CD4-positive, alpha-beta T cell (primary cell): ENCODE measurements around the gene PUDP. TPM values are rescaled to one million over a fixed set of nuclear protein-coding genes. Genes with fewer than 3 reads are reported as not detected.

ENCODE experiments used
- ATAC-seq: fragments of 200-7000 bp; cut with Tn5 transposase; one replicate; pipeline ENCODE4 v1.10.0; 2022; ENCODE audit warnings: mild to moderate bottlenecking; ENCODE audit not compliant: poor library complexity
- CTCF ChIA-PET: fragments of 350-600 bp; sonication (Branson Sonifier 250); formaldehyde crosslinking; loops from one replicate; lab custom pipeline; 2021; ENCODE audit warnings: antibody characterized with exemption, inconsistent platforms; lab: Charles Lee
- POLR2A ChIA-PET: fragments of 350-600 bp; sonication (Branson Sonifier 250); formaldehyde crosslinking; loops from one replicate; lab custom pipeline; 2021; ENCODE audit warnings: antibody characterized with exemption, inconsistent platforms; lab: Charles Lee
- DNase-seq, 14 experiments: peaks; one replicate each; pipeline ENCODE4 v3.0.0-alpha.2; 2013 to 2020; ENCODE audit warnings: mixed read lengths in 2 of 14
- H3K27ac ChIP-seq, 2 donors: one replicate each; pipeline versions ENCODE4 v1.5.1 to v1.7.0; 2013; ENCODE audit warnings: low read length in 2 of 2, low read depth in 1 of 2, mild to moderate bottlenecking in 1 of 2
- H3K27me3 ChIP-seq, 2 experiments: 1 replicate in 1 of 2; 2 replicates in 1 of 2; pipeline versions ENCODE4 v1.6.1 to v1.7.0; 2013; ENCODE audit warnings: low read length in 2 of 2, control low read depth in 1 of 2, mild to moderate bottlenecking in 1 of 2, moderate library complexity in 1 of 2; ENCODE audit not compliant: insufficient read depth in 2 of 2, control insufficient read depth in 1 of 2
- H3K36me3 ChIP-seq: one replicate; pipeline ENCODE4 v1.6.1; 2013; ENCODE audit warnings: low read length, control low read depth; ENCODE audit not compliant: insufficient read depth
- H3K4me1 ChIP-seq: one replicate; pipeline ENCODE4 v1.6.1; 2013; ENCODE audit warnings: low read length, control low read depth; ENCODE audit not compliant: insufficient read depth
- H3K4me3 ChIP-seq: one replicate; pipeline ENCODE4 v1.5.1; 2013; ENCODE audit warnings: mild to moderate bottlenecking, low read length, moderate library complexity
- H3K9me3 ChIP-seq, 2 experiments: 1 replicate in 1 of 2; 2 replicates in 1 of 2; pipeline versions ENCODE4 v1.6.1 to v1.7.0; 2013; ENCODE audit warnings: low read length in 2 of 2, mild to moderate bottlenecking in 2 of 2, control low read depth in 1 of 2, moderate library complexity in 1 of 2; ENCODE audit not compliant: control insufficient read depth in 1 of 2, insufficient read depth in 1 of 2
- H3K27ac Mint-ChIP-seq: one replicate; pipeline ENCODE4 v1.8.0; 2020; ENCODE audit warnings: mixed read lengths
- H3K27me3 Mint-ChIP-seq: one replicate; pipeline ENCODE4 v1.8.0; 2021; ENCODE audit warnings: mixed read lengths
- H3K36me3 Mint-ChIP-seq: one replicate; pipeline ENCODE4 v1.8.0; 2021; ENCODE audit warnings: low read depth, mixed read lengths
- H3K4me1 Mint-ChIP-seq: one replicate; pipeline ENCODE4 v1.8.0; 2021; ENCODE audit warnings: low read depth, mixed read lengths
- H3K4me3 Mint-ChIP-seq: one replicate; pipeline ENCODE4 v1.8.0; 2020; ENCODE audit warnings: mild to moderate bottlenecking, mixed read lengths
- H3K9me3 Mint-ChIP-seq: one replicate; pipeline ENCODE4 v1.8.0; 2020; ENCODE audit warnings: mixed read lengths
- CTCF ChIP-seq: fragments of 200-600 bp; IDR thresholded peaks from one replicate; pipeline ENCODE4 v1.8.0; 2022; ENCODE audit warnings: antibody characterized with exemption, mild to moderate bottlenecking
- intact Hi-C, 2 experiments: fragments of 100-400 bp; cut with DNase I in 1 of 2; cut with micrococcal nuclease in 1 of 2; formaldehyde crosslinking; loops; one replicate each; pipeline versions ENCODE4 v1.15.1 to v1.9.0; 2023 to 2025; cut with DNase I, micrococcal nuclease
- total RNA-seq, 174 experiments: library from RNA in 2 of 174; stranded (reverse) in 2 of 174; gene quantifications; one replicate each; pipeline ENCODE4 v1.2.3 and lab custom pipeline; 2021 to 2026

Gene PUDP
- total RNA-seq, 2 experiments from 2014 or later: 3.2 to 3.5 TPM

GRCh38 chrX:7111518-7111917 lies 36.4 kb downstream of the PUDP start:
- intact Hi-C loops: no loop called here
- Histone ChIP-seq H3K27me3 (no peaks in the 10 kb centered on the region), H3K4me3 (no peak overlapping the region), H3K36me3 (no peaks in the 10 kb centered on the region), H3K27ac (no peak overlapping the region), H3K4me1 (peaks cover 3% of the 10 kb centered on the region), H3K9me3 (no peaks in the 10 kb centered on the region)
- POLR2A ChIA-PET: no interaction called here
- Mint-ChIP-seq H3K4me1 (peaks cover 40% of the 10 kb centered on the region), H3K9me3 (no peaks in the 10 kb centered on the region), H3K4me3 (no peak overlapping the region), H3K27me3 (no peaks in the 10 kb centered on the region), H3K36me3 (no peaks in the 10 kb centered on the region), H3K27ac (no peak overlapping the region)
- DNase-seq (no peak), ATAC-seq (no peak)
- TF ChIP-seq CTCF: no peak
- CTCF ChIA-PET: no interaction called here

DNA sequence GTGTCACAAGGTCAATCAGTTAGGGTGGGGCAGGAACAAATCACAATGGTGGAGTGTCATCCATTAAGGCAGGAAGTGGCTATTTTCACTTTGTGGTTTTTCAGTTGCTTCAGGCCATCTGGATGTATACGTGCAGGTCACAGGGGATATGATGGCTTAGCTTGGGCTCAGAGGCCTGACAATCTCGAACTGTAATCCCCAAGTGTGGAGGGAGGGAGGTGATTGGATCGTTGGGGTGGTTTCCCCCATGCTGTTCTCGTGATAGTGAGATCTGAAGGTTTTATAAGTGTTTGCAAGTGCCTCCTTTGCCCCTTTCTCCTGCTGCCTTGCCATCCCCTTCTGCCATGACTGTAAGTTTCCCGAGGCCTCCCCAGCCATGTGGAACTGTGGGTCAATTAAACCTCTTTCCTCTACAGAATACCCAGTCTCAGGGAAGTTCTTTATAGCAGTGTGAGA lies 37.1 kb downstream of the PUDP start:
- ChIA-PET POLR2A (no interaction called here), CTCF (no interaction called here)
- no peaks in the 10 kb centered on the region for H3K36me3 ChIP-seq
- TF ChIP-seq CTCF: no peak
- ATAC-seq: no peak
- Mint-ChIP-seq H3K36me3 (peaks cover under 1% of the 10 kb centered on the region), H3K27me3 (no peaks in the 10 kb centered on the region), H3K27ac (peak overlapping the region; percentile 55), H3K4me1 (peaks cover 40% of the 10 kb centered on the region), H3K9me3 (no peaks in the 10 kb centered on the region), H3K4me3 (no peak overlapping the region)
- H3K27ac ChIP-seq: no peak overlapping the region
- no peaks in the 10 kb centered on the region for H3K27me3 ChIP-seq
- no peaks in the 10 kb centered on the region for H3K9me3 ChIP-seq
- H3K4me3 ChIP-seq: no peak overlapping the region
- DNase-seq: no peak
- peaks cover 3% of the 10 kb centered on the region for H3K4me1 ChIP-seq
- intact Hi-C loops: no loop called here

- peaks cover 6% of the 10 kb centered on the region for H3K36me3 Mint-ChIP-seq
These were observed 37.8 kb downstream of the PUDP start for GRCh38 chrX:7109838-7110793.

More at GRCh38 chrX:7109838-7110793, 37.8 kb downstream of the PUDP start:
- Mint-ChIP-seq H3K4me3 (no peak overlapping the region), H3K27ac (peak overlapping the region; percentile 55), H3K9me3 (no peaks in the 10 kb centered on the region), H3K4me1 (peaks cover 40% of the 10 kb centered on the region), H3K27me3 (no peaks in the 10 kb centered on the region)
- H3K9me3 ChIP-seq: no peaks in the 10 kb centered on the region
- TF ChIP-seq CTCF: no peak
- H3K4me3 ChIP-seq: no peak overlapping the region
- no peak for DNase-seq
- no peaks in the 10 kb centered on the region for H3K27me3 ChIP-seq
- intact Hi-C loops: no loop called here
- ChIA-PET POLR2A (no interaction called here), CTCF (interaction anchor here (0.5 kb wide), 1 partner anchor 36 kb away, joined by 3 read pairs; no protein-coding TSS in a partner anchor)
- H3K27ac ChIP-seq: no peak overlapping the region
- H3K4me1 ChIP-seq: peaks cover 3% of the 10 kb centered on the region
- ATAC-seq: no peak
- peaks cover 7% of the 10 kb centered on the region for H3K36me3 ChIP-seq
